Measurements from ENCODE around the gene SLC50A1. TPM values are rescaled to one million over a fixed set of nuclear protein-coding genes. Genes with fewer than 3 reads are reported as not detected.

Gene SLC50A1
- polyA plus RNA-seq, 1 donor (not counting 4 experiments of a cell fraction or from before 2014, with no cell fraction given): 54.5 TPM

DNA sequence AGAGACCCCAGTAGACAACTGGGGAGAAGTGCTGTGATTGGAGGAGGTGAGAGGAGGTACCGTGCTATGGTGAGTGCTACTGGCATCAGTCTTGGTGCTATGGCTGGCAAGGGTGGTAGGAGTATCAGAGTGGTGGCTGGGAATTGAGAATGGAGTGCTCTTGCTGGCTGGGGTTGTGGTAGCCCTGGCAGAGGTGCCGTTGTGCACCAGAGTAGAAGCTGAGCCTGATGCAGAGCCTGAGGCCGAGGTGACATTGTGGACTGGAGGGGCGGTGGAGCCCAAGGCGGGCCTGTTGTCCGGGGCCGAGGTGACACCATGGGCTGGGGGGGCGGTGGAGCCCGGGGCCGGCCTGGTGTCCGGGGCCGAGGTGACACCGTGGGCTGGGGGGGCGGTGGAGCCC lies 52.6 kb downstream of the SLC50A1 start:
- no peaks in the 10 kb centered on the region for H4K20me1 ChIP-seq (ENCODE audit: control insufficient read depth, extremely low read depth, insufficient read depth, low read length)
- H3K27me3 ChIP-seq (ENCODE audit: control insufficient read depth, extremely low read depth, insufficient read depth, low read length): no peaks in the 10 kb centered on the region
- no peaks in the 10 kb centered on the region for H3K9me1 ChIP-seq (ENCODE audit: control insufficient read depth, extremely low read depth, insufficient read depth, low read length)
- H3K4me2 ChIP-seq (ENCODE audit: control insufficient read depth, extremely low read depth, insufficient read depth, low read depth, low read length): no peak overlapping the region
- H3K27ac ChIP-seq (ENCODE audit: control insufficient read depth, insufficient read depth, low read length): no peak overlapping the region
- no peak overlapping the region for H2AFZ ChIP-seq (ENCODE audit: control insufficient read depth, low read length)
- FAIRE-seq (no peak), DNase-seq (ENCODE audit: low read depth, low spot score) (no peak)
- H3K4me1 ChIP-seq (ENCODE audit: control insufficient read depth, extremely low read depth, insufficient read depth, low read length): peaks cover 10% of the 10 kb centered on the region
- no peaks in the 10 kb centered on the region for H3K9me3 ChIP-seq (ENCODE audit: control insufficient read depth, low read depth, low read length)
- H3K36me3 ChIP-seq (ENCODE audit: control insufficient read depth in 2 of 2, extremely low read depth in 1 of 2, insufficient read depth in 2 of 2, low read length in 2 of 2): no peaks in the 10 kb centered on the region
- no peak overlapping the region for H3K4me3 ChIP-seq (ENCODE audit: control insufficient read depth in 2 of 3, extremely low read depth in 1 of 3, insufficient read depth in 2 of 3, low read depth in 1 of 3, low read length in 3 of 3)
- dilution Hi-C loops (cut with MboI; ENCODE audit: extremely low pct_ligation_motif_present, low sequenced_read_pairs): no loop called here
- H3K9ac ChIP-seq (ENCODE audit: control insufficient read depth, extremely low read depth, insufficient read depth, low read length): no peak overlapping the region
- no peaks in the 10 kb centered on the region for H3K79me2 ChIP-seq (ENCODE audit: control insufficient read depth, insufficient read depth, low read length)
- TF ChIP-seq, protein P1, sequence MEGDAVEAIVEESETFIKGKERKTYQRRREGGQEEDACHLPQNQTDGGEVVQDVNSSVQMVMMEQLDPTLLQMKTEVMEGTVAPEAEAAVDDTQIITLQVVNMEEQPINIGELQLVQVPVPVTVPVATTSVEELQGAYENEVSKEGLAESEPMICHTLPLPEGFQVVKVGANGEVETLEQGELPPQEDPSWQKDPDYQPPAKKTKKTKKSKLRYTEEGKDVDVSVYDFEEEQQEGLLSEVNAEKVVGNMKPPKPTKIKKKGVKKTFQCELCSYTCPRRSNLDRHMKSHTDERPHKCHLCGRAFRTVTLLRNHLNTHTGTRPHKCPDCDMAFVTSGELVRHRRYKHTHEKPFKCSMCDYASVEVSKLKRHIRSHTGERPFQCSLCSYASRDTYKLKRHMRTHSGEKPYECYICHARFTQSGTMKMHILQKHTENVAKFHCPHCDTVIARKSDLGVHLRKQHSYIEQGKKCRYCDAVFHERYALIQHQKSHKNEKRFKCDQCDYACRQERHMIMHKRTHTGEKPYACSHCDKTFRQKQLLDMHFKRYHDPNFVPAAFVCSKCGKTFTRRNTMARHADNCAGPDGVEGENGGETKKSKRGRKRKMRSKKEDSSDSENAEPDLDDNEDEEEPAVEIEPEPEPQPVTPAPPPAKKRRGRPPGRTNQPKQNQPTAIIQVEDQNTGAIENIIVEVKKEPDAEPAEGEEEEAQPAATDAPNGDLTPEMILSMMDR (optimal IDR thresholded peaks at IDR 0.05 in 1 of 3, IDR thresholded peaks at IDR 0.05 in 1 of 3, conservative IDR thresholded peaks at IDR 0.05 in 1 of 3; ENCODE audit: extremely low read depth in 1 of 3, insufficient read depth in 2 of 3, low read length in 3 of 3): no peak
- TF ChIP-seq EZH2 (IDR thresholded peaks at IDR 0.05; ENCODE audit: low read length): no peak

Small RNAs within 50 kb of the gene (small RNA-seq; reads per million reads assigned to genes)
- gene HMGN2P18 (ENCODE audit: insufficient read length in 3 of 3, low read depth in 3 of 3, low replicate concordance in 1 of 3) (0 reads per million in 3 experiments), gene RF00019 (ENCODE audit: insufficient read length in 3 of 3, low read depth in 3 of 3, low replicate concordance in 1 of 3) (0 reads per million in 3 experiments)

Other genes with a start within 250 kb of the SLC50A1 start
- gene PMVK, start 199.1 kb upstream of the SLC50A1 start, polyA plus RNA-seq: 25.1 to 28.5 TPM (median 27.4 TPM) in 3 replicates
- gene PBXIP1, start 179.8 kb upstream of the SLC50A1 start, polyA plus RNA-seq: 15.1 to 29.9 TPM (median 15.6 TPM) in 3 replicates
- 15.1 to 22.3 TPM (median 15.9 TPM) in 3 replicates for gene PYGO2, start 174.1 kb upstream of the SLC50A1 start, polyA plus RNA-seq
- gene SHC1, start 165.1 kb upstream of the SLC50A1 start, polyA plus RNA-seq: 245 to 385 TPM (median 272 TPM) in 3 replicates
- 133 to 300 TPM (median 217 TPM) in 3 replicates for gene CKS1B, start 161.2 kb upstream of the SLC50A1 start, polyA plus RNA-seq
- gene FLAD1, start 152.5 kb upstream of the SLC50A1 start, polyA plus RNA-seq: 44.7 to 101 TPM (median 51.4 TPM) in 3 replicates
- gene LENEP, start 142.3 kb upstream of the SLC50A1 start, polyA plus RNA-seq: not detected in 3 replicates
- 15.3 to 51.8 TPM (median 20.9 TPM) in 3 replicates for gene ZBTB7B, start 133.1 kb upstream of the SLC50A1 start, polyA plus RNA-seq
- 0.11 to 0.46 TPM (median 0.14 TPM) in 3 replicates for gene DCST2, start 102.1 kb upstream of the SLC50A1 start, polyA plus RNA-seq
- gene DCST1, start 102.0 kb upstream of the SLC50A1 start, polyA plus RNA-seq: 0.05 TPM in 1 of 3 replicates, not detected in the others
- 130 to 280 TPM (median 131 TPM) in 3 replicates for gene ADAM15, start 84.5 kb upstream of the SLC50A1 start, polyA plus RNA-seq
- gene EFNA4, start 72.1 kb upstream of the SLC50A1 start, polyA plus RNA-seq: 7.6 to 11.0 TPM (median 9.9 TPM) in 3 replicates
- 3.3 to 9.0 TPM (median 4.4 TPM) in 3 replicates for gene EFNA3, start 57.0 kb upstream of the SLC50A1 start, polyA plus RNA-seq
- gene EFNA1, start 8.0 kb upstream of the SLC50A1 start, polyA plus RNA-seq: 33.2 to 116 TPM (median 77.5 TPM) in 3 replicates
- gene DPM3, start 4.7 kb downstream of the SLC50A1 start, polyA plus RNA-seq: 29.3 to 54.9 TPM (median 32.3 TPM) in 3 replicates
- 99.1 to 183 TPM (median 127 TPM) in 3 replicates for gene KRTCAP2, start 37.5 kb downstream of the SLC50A1 start, polyA plus RNA-seq
- gene TRIM46, start 38.0 kb downstream of the SLC50A1 start, polyA plus RNA-seq: 1.6 to 4.5 TPM (median 1.7 TPM) in 3 replicates
- 14.4 to 36.0 TPM (median 16.2 TPM) in 3 replicates for gene THBS3, start 72.0 kb downstream of the SLC50A1 start, polyA plus RNA-seq
- 43.4 to 69.9 TPM (median 59.5 TPM) in 3 replicates for gene MTX1, start 72.8 kb downstream of the SLC50A1 start, polyA plus RNA-seq
- gene ENTREP3, start 119.6 kb downstream of the SLC50A1 start, polyA plus RNA-seq: 8.8 to 12.6 TPM (median 9.2 TPM) in 3 replicates
- 72.1 to 97.0 TPM (median 91.3 TPM) in 3 replicates for gene SCAMP3, start 126.5 kb downstream of the SLC50A1 start, polyA plus RNA-seq
- gene CLK2, start 137.7 kb downstream of the SLC50A1 start, polyA plus RNA-seq: 42.1 to 45.3 TPM (median 43.1 TPM) in 3 replicates
- gene HCN3, start 141.6 kb downstream of the SLC50A1 start, polyA plus RNA-seq: 2.9 to 4.8 TPM (median 3.0 TPM) in 3 replicates
- 0.03 to 0.04 TPM in 2 of 3 replicates, not detected in the other for gene PKLR, start 165.6 kb downstream of the SLC50A1 start, polyA plus RNA-seq
- 669 to 898 TPM (median 821 TPM) in 3 replicates for gene FDPS, start 173.0 kb downstream of the SLC50A1 start, polyA plus RNA-seq
- gene RUSC1, start 185.0 kb downstream of the SLC50A1 start, polyA plus RNA-seq: 32.4 to 40.3 TPM (median 32.8 TPM) in 3 replicates